ENCODE results near the gene PIR.

Gene PIR

GRCh38 chrX:15336023-15336413 is 157.1 kb downstream of the PIR start:
- no peak for DNase-seq

- peak; percentile 96 for DNase-seq
These were observed 157.8 kb downstream of the PIR start, which contains the start of gene PIGA for GRCh38 chrX:15335135-15336022. Gene PIGA (minus strand): TSS chrX:15335523. CDS start chrX:15331930, 3,593 bp downstream.
